ENCODE results near the gene ARMC9.
"Not testable (repeated sequence)": the region's sequence is repeated elsewhere in the genome, so short reads cannot be mapped to it uniquely, and the experiment has no call there.

ARMC9 gene

GRCh38 chr2:231387904-231388724 is 189.7 kb downstream of the ARMC9 start:
- DNase-seq = no peak

- DNase-seq = no peak
Measured at GRCh38 chr2:231388725-231389346, 190.4 kb downstream of the ARMC9 start.

GRCh38 chr2:231390667-231391066 is 192.2 kb downstream of the ARMC9 start:
- no peak for DNase-seq

- DNase-seq = no peak
Measured at GRCh38 chr2:231391981-231392380, 193.6 kb downstream of the ARMC9 start.

GRCh38 chr2:231392431-231393148 is 194.2 kb downstream of the ARMC9 start:
- no peak for DNase-seq

- DNase-seq = no peak
Measured at GRCh38 chr2:231393149-231394131, 195.0 kb downstream of the ARMC9 start.

- no peak for DNase-seq
Measured at GRCh38 chr2:231394211-231395141, 196.0 kb downstream of the ARMC9 start.

GRCh38 chr2:231395188-231396057 is 197.0 kb downstream of the ARMC9 start, which contains the start of gene B3GNT7:
TSS of gene B3GNT7 (plus strand) at chr2:231395710. CDS start at chr2:231395804, 94 bp downstream.
- DNase-seq = no peak

- no peak for DNase-seq
Measured at GRCh38 chr2:231396058-231396821, 197.8 kb downstream of the ARMC9 start.

- no peak for DNase-seq
Measured at GRCh38 chr2:231397011-231397927, 198.8 kb downstream of the ARMC9 start.

GRCh38 chr2:231397928-231398294 is 199.5 kb downstream of the ARMC9 start:
- no peak for DNase-seq

- DNase-seq = no peak
Measured at GRCh38 chr2:231398585-231398984, 200.2 kb downstream of the ARMC9 start.

- no peak for DNase-seq
Measured at GRCh38 chr2:231399046-231399852, 200.8 kb downstream of the ARMC9 start.

GRCh38 chr2:231399853-231400680 is 201.6 kb downstream of the ARMC9 start:
- no peak for DNase-seq

- DNase-seq = not testable (repeated sequence)
Measured at GRCh38 chr2:231400681-231401080, 202.2 kb downstream of the ARMC9 start.

GRCh38 chr2:231401101-231401500 is 202.7 kb downstream of the ARMC9 start:
- not testable (repeated sequence) for DNase-seq

All from DMS79 (cell line).